HL-60/S4 (cell line): ENCODE results near the gene ZNF548.
"Not testable (repeated sequence)": the region's sequence is repeated elsewhere in the genome, so short reads cannot be mapped to it uniquely, and the experiment has no call there.

Source experiments
- in situ Hi-C: fragments of 300-500 bp; cut with MboI; formaldehyde crosslinking; loops from 2 replicates; pipeline ENCODE4 v1.14.3; 2022; ENCODE audit warnings: low sequenced_read_pairs

Gene ZNF548

DNA sequence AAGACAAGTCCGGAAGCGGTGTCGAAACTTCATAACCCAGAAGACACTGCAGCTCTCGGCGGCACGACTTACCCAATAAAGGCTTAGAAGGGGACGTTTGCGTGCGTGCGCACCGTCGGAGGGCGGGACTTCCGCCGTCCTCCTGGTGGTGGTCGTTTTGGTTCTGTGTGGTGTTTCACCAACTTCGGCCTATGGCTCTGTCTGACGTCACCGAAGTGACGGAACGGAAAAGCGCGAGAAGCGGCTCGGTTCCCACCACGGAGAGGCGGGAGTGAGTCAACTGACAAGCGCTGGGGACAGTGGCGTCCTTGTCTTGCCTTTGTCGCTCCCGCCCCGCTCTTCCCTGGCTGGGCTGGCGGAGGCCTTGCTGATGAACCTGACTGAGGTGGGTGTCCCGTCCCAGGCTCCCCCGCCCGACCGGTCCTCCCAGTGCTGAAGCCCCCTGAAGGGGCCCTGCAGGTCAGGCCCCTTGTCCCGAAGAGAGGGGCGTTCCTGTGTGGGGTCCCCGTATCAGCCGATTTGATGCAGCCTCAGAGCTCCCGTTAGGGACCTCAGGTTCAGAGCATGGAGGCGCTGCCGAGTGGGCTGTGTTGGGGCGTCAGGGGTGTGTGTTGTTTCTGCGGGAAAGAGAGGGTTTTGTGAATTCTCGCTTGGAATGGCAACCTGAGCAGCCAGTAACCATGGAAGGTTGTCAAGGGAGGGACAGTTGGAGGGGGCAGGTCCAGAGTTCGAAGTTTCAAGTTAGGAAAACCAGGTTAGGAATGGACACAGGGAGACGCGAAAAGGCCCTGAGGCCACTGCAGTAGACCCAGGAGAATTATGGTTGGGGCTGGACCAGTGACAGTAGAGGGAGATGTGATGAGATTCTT, at the start of gene ZNF548:
Gene ZNF548, plus strand, starts transcription at position 125 of the 869 bp plus-strand sequence. Its CDS starts 246 bp downstream, at position 371.
- in situ Hi-C loops = no loop called here

GRCh38 chr19:57342582-57342981, 47.1 kb upstream of the ZNF548 start:
- in situ Hi-C loops = no loop called here

- in situ Hi-C loops = no loop called here
Observed at GRCh38 chr19:57348136-57348535, 41.5 kb upstream of the ZNF548 start.

DNA sequence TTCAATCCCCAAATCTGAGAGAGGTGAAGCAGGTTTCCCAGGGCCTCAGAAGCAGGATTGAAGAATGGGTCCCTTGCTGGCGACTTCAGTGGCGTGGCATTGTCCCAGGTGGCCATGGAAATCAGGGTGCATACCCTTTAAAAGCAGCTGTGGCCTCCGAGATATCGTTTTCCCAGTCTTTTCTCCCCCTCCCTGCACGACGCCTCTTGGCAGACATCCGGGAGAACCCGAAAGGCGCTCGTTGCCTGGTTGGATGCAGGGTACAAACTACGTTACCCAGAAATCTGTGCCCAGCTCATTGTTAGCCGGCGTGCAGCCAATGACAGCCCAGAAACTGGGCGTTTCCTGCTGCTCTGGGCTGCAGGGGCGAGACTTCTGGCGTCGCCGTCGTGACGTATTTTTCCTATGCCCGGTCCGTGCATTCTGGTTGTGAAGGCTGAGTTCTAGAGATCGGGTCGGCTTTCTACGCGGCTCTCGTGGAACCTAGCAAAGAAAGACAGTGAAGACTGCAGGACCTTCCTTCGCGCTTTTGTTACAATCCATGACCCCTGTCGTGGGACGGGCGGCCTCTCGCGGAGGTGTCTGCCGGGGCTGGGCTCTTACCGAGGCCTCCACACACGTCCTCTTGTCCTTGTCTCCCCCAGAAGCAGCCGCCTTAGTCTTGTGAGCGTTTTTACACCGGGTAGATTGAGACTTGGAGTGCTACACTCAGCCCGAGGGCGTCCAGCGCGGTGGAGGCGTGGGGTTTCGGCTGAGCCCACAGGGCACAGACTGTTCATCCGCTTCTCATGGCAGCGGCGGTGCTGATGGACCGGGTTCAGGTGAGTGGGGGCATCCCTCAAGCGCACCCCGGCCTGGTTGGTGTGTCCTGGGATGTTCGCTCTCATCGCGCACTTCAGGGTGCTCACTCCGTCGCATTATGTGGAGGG, 38.5 kb upstream of the ZNF548 start, which contains the start of gene ZNF304:
Gene ZNF304, plus strand, starts transcription at position 395 of the 929 bp plus-strand sequence. Its CDS starts 394 bp downstream, at position 789.
- in situ Hi-C loops = no loop called here

- in situ Hi-C loops = no loop called here
Observed at GRCh38 chr19:57351867-57352266, 37.8 kb upstream of the ZNF548 start.

DNA sequence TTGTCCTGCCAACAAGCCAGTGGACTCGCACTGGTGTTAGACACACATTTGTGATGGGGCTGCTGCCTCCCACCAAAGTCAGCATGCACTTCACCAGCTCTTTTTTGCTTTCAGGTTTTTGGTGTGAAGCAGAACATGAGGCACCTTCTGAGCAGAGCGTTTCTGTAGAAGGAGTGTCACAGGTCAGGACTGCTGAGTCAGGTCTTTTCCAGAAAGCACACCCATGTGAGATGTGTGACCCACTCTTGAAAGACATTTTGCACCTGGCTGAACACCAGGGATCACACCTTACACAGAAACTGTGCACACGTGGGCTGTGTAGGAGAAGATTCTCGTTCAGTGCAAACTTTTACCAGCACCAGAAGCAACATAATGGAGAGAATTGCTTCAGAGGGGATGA, 33.7 kb upstream of the ZNF548 start:
- in situ Hi-C loops = no loop called here

GRCh38 chr19:57357406-57357805, 32.2 kb upstream of the ZNF548 start:
- in situ Hi-C loops = no loop called here

DNA sequence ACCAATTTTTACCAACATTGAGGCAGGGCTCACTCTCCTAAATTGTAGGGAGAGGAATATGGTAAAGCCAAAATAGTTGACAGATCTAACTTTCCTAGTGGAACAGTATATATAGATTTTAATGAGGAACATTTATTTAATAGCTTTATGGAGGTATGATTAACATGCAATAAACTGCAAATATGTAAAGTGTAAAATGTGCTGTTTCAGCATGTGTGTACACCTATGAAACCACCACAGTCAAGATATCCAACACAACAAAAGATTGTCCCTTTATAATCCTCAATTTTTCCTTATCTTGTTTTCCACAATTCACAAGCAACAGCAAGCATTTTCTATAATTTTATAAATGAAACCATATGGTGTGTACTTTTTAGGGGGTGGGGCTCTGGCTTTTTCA, 30.4 kb upstream of the ZNF548 start:
- in situ Hi-C loops = no loop called here

- in situ Hi-C loops = no loop called here
Observed at GRCh38 chr19:57362419-57362818, 27.2 kb upstream of the ZNF548 start.

DNA sequence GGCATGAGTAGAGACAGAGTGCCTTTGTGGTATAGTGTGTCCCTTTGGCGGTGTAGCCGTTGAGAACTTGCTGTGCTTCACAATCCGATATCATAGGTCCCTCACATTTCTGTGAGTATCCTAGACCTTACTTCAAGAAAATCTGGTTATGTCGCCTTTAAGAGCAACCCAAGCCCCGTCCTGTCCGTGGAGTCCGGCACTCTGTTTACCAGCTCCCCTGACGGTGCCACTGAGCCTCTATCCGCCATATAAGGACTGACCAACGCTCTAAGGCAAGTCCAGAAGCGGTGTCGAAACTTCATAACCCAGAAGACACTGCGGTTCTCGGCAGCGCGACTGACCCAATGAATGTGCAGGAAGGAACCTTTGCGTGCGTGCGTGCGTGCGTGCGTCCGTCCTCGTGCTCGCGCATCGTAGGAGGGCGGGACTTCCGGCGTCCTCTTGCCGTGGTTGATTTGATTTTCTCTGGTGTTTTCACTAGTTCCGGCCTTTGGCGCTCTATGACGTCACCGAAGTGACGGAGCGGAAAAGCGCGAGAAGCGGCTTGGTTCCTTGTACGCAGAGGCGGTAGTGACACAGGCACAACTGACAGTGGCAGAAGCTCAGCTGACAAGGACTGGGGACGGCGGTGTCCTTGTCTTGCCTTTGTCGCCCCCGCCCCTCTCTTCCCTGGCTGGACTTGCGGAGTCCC, 26.5 kb upstream of the ZNF548 start, which contains the start of the genes TRAPPC2B and ZNF547:
Gene TRAPPC2B, plus strand, starts transcription at position 555 of the 691 bp plus-strand sequence. CDS start 1,283 bp downstream, outside the sequence.
Gene ZNF547, plus strand, starts transcription at position 555 of the 691 bp plus-strand sequence. CDS start 5,005 bp downstream, outside the sequence.
- in situ Hi-C loops = no loop called here

GRCh38 chr19:57363688-57364181, 25.9 kb upstream of the ZNF548 start:
- in situ Hi-C loops = no loop called here

DNA sequence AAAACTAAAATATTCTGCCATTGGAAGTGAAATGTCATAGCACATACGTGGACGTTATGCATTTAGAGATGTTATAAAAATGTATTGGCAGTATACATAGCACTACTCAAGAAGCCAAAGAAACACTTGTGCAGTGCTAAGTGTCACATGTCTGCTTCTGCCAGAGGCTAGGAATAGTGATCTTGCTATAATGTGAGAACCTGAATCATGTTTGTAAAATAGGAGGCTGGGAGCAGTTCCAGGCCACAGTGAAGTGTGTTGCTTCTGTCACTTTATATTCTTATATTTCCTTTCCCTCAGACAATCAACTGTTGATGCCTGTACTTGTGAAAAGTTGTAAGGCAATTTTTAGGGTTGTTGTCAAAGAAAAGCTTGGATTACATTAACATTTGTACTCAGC, 22.9 kb upstream of the ZNF548 start:
- in situ Hi-C loops = no loop called here

DNA sequence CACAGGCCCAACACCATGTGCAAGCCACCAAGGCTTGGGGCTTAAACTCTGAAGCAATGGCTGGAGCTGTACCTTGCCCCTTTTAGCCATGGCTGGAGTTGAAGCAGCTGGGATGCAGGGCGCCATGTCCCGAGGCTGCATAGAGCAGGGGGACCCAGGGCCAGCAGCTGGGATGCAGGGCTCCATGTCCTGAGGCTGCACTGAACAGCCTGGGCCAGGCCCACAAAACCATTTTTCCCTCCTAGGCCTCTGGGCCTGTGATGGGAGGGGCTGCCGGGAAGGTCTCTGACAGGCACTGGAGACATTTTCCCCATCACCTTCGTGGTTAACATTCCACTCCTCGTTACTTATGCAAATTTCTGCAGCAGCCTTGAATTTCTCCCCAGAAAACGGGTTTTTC, 15.5 kb upstream of the ZNF548 start:
- in situ Hi-C loops = no loop called here

DNA sequence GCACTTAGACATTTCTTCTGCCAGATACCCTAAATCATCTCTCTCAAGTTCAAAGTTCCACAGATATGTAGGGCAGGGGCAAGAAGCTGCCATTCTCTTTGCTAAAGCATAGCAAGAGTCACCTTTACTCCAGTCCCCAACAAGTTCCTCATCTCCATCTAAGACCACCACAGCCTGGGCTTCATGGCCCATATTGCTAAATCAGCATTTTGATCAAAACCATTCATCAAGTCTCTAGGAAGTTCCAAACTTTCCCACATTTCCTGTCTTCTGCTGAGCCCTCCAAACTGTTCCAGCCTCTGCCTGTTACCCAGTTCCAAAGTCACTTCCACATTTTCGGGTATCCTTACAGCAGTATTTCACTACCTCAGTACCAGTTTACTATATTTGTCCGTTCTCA, 15.0 kb upstream of the ZNF548 start:
- in situ Hi-C loops = not testable (repeated sequence)

DNA sequence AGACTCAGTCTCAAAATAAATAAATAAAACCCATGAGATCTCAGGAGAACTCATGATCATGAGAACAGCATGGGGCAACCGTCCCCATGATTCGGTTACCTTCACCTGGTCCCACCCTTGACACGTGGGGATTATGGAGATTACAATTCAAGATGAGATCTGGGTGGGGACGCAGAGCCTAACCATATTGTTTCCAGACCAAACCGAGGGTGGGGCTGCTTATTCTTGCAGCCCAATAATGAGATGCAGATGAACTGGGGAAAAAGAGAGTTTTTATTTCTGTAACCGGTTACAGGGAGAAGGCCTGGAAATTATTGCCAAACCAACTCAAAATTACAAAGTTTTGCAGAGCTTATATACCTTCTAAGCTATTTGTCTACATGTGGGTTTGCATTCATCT, 13.5 kb upstream of the ZNF548 start:
- in situ Hi-C loops = no loop called here

- in situ Hi-C loops = no loop called here
Observed at GRCh38 chr19:57377498-57378146, 12.0 kb upstream of the ZNF548 start.

DNA sequence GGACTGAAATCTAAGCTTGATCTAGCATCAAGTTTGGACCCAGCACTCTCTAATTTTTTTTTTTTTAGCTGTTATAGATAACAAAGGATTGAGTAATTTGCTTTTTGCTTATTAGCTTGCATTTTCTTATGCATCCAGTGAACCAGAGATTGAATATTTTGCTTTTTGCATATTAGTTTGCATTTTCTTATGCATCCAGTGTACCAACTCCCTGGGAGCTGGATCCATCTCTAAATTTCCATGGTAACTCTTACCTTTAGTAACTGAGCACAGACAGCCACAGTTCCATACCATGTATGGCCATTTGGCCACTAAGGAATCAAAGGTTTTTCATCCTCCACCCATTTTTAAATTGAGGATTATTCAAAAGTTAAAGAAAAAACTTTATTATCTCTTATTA, 8.7 kb upstream of the ZNF548 start:
- in situ Hi-C loops = no loop called here

DNA sequence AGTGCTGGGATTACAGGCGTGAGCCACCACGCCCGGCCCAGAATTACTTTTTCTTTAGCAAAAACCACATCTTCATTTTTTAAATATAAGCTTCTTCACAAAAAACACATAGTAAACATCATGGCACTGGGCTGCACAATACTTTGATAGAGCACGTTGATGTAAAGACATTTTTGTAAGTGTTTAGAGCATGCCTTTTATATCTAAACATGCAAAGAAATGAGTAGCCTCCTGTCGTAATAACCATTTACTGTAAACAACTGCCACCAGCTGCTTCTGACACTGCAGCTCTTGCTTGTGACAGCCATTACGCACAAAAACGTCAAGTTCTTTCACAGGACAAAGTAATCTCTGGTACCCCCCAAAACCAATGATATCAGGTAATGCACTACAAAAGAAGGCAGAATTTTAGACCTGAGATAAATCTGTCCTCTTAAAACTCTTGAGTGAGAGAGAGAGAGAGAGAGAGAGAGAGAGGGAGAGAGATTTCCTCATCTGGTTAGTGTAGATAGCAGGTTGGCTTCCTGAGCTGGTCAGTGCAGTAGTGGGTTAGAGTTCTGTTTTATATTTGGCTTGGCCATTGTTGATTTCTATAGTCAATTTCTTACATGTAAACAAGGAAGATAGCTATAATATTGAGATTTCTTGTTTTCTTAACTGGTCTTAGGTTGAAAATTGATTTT, 6.7 kb upstream of the ZNF548 start:
- in situ Hi-C loops = no loop called here

GRCh38 chr19:57389194-57389729, 392 bp upstream of the ZNF548 start:
- in situ Hi-C loops = no loop called here
